HUES48 (cell line): ENCODE measurements around the gene UNC119B.

ENCODE experiments used
- H3K27ac ChIP-seq: one replicate; pipeline ENCODE4 v1.7.0; 2013; ENCODE audit warnings: low read depth, low read length, inconsistent platforms
- H3K27me3 ChIP-seq: 2 replicates; pipeline ENCODE4 v1.6.1; 2013; ENCODE audit warnings: mild to moderate bottlenecking, low read length; ENCODE audit not compliant: control insufficient read depth, insufficient read depth
- H3K36me3 ChIP-seq: 2 replicates; pipeline ENCODE4 v1.6.1; 2013; ENCODE audit warnings: low read length; ENCODE audit not compliant: control insufficient read depth, insufficient read depth
- H3K4me1 ChIP-seq: 2 replicates; pipeline ENCODE4 v1.6.1; 2013; ENCODE audit warnings: mild to moderate bottlenecking, low read length; ENCODE audit not compliant: control insufficient read depth, insufficient read depth
- H3K4me3 ChIP-seq: 2 replicates; pipeline ENCODE4 v1.5.1; 2013; ENCODE audit warnings: mild to moderate bottlenecking, low read depth, low read length
- H3K9ac ChIP-seq: 2 replicates; pipeline ENCODE4 v1.6.1; 2013; ENCODE audit warnings: mild to moderate bottlenecking, low read depth, low read length, moderate library complexity
- H3K9me3 ChIP-seq: 2 replicates; pipeline ENCODE4 v1.6.1; 2013; ENCODE audit warnings: low read length; ENCODE audit not compliant: control insufficient read depth, insufficient read depth

The UNC119B gene

GRCh38 chr12:120760349-120761254 lies 50.3 kb downstream of the UNC119B start:
- H3K4me1 ChIP-seq = peaks cover 17% of the 10 kb centered on the region
- H3K9me3 ChIP-seq = no peaks in the 10 kb centered on the region
- peaks cover 41% of the 10 kb centered on the region for H3K36me3 ChIP-seq
- no peak overlapping the region for H3K27ac ChIP-seq
- no peak overlapping the region for H3K9ac ChIP-seq
- no peaks in the 10 kb centered on the region for H3K27me3 ChIP-seq
- no peak overlapping the region for H3K4me3 ChIP-seq

DNA sequence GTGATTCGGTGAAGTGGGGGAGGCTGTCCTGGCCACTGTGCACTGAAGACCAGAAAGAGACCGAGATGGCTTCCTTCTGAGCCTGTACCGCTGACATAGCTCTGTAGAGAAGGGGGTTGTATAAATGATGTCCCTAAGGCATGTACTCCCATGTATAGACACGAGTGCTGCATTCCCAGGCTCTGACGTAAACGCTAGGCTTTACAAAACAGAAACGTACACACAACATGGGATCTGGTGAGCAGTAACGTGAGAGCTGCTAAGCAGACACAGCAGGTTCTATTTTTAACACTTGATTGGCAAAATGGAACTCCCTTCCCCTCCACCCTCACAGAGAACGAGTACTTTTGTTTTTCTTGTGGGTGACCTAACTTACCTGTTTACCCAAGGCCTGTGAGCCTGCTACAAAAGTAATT lies 51.3 kb downstream of the UNC119B start:
- H3K9me3 ChIP-seq = no peaks in the 10 kb centered on the region
- H3K9ac ChIP-seq = no peak overlapping the region
- H3K36me3 ChIP-seq = peaks cover 50% of the 10 kb centered on the region
- no peaks in the 10 kb centered on the region for H3K27me3 ChIP-seq
- peaks cover 17% of the 10 kb centered on the region for H3K4me1 ChIP-seq
- H3K27ac ChIP-seq = no peak overlapping the region
- H3K4me3 ChIP-seq = no peak overlapping the region

- Histone ChIP-seq H3K27me3 (no peaks in the 10 kb centered on the region), H3K36me3 (peaks cover 56% of the 10 kb centered on the region), H3K27ac (no peak overlapping the region), H3K4me3 (no peak overlapping the region), H3K9me3 (no peaks in the 10 kb centered on the region), H3K4me1 (peaks cover 17% of the 10 kb centered on the region), H3K9ac (no peak overlapping the region)
Measured at GRCh38 chr12:120762086-120762485, 51.8 kb downstream of the UNC119B start.

DNA sequence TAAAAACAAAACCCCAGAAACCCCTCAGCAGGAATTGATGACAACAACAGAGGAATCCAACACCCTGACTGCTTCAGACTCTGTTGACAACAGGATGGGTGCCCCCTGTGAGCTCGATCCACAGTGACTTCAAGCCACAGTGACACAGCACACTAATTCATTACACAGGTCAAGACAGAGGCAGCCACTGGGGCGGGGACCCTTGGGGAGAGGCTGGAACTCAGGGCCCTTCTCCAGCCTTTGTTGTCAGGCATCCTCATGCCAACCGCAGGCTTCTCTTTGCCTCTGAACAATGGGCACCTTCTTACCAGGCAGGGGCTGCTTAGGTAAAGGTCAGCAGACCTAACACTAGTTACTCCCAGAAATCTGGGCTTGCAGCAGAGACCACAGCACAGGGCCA lies 53.0 kb downstream of the UNC119B start:
- H3K4me1 ChIP-seq = peaks cover 17% of the 10 kb centered on the region
- no peaks in the 10 kb centered on the region for H3K27me3 ChIP-seq
- no peak overlapping the region for H3K27ac ChIP-seq
- H3K4me3 ChIP-seq = no peak overlapping the region
- no peaks in the 10 kb centered on the region for H3K9me3 ChIP-seq
- peaks cover 67% of the 10 kb centered on the region for H3K36me3 ChIP-seq
- no peak overlapping the region for H3K9ac ChIP-seq

DNA sequence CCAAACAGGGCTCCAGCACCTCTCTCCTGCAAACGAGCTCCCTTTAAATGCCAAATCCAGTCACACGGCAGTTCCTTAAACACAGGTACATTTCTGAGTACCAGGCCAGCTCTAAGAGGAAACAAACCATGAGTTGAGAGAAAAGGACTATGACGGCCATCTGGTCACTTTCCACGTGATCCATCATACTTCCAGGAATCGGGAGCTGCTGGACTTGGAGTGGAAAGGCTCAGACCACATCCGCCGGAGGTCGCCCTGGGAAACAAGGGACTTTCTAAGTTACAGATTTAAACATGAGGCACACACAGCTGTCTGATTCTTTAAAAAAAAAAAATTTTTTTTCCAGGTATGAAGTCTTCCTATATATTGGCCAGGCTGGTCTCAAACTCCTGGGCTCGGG lies 54.6 kb downstream of the UNC119B start:
- Histone ChIP-seq H3K4me3 (no peak overlapping the region), H3K27ac (no peak overlapping the region), H3K9ac (no peak overlapping the region), H3K9me3 (no peaks in the 10 kb centered on the region), H3K36me3 (peaks cover 76% of the 10 kb centered on the region), H3K27me3 (no peaks in the 10 kb centered on the region), H3K4me1 (peaks cover 7% of the 10 kb centered on the region)

DNA sequence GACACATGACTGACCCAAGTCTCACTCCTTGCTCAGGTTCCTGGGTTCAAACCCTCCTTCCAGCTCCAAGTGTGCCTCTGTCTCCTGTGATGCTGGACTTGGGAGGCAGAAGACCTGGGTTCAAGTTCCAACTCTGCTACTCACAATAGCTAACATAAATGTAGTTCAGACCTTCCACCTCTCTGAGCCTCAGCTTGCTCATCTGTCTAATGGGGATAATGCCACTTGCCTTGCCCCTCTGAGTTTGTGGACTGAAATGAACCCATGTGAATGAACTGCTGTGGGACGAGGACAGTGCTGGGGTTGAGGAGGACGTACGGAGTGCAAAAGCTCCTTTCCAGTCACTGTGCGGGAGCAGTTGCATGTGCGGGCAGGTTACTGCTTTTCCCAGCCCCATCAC lies 56.3 kb downstream of the UNC119B start:
- H3K9me3 ChIP-seq = no peaks in the 10 kb centered on the region
- H3K4me3 ChIP-seq = no peak overlapping the region
- H3K36me3 ChIP-seq = peaks cover 66% of the 10 kb centered on the region
- H3K27ac ChIP-seq = no peak overlapping the region
- no peaks in the 10 kb centered on the region for H3K4me1 ChIP-seq
- H3K9ac ChIP-seq = no peak overlapping the region
- no peaks in the 10 kb centered on the region for H3K27me3 ChIP-seq

- Histone ChIP-seq H3K4me3 (no peak overlapping the region), H3K4me1 (no peaks in the 10 kb centered on the region), H3K27me3 (no peaks in the 10 kb centered on the region), H3K36me3 (peaks cover 63% of the 10 kb centered on the region), H3K27ac (no peak overlapping the region), H3K9me3 (no peaks in the 10 kb centered on the region), H3K9ac (no peak overlapping the region)
Measured at GRCh38 chr12:120767071-120768024, 57.1 kb downstream of the UNC119B start.

DNA sequence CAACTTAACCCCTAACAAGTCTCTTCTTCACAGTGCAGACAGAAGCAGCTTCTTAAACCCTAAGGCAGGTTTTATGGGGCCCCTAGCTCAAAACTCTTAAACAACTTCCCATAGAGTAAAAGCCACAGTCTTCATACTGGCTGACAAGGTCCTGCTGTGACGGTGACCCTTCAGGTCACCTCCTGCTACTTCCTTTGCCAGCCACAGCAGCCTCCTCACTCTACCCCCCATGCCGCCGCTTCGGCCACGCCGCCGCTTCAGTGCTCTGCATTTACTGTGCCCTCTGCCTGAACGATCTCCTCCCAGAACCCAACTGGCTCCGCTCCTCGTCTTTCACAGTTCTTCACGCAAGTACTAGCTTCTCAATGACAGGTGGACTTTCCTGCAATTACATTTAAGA lies 60.8 kb downstream of the UNC119B start:
- H3K36me3 ChIP-seq = peaks cover 39% of the 10 kb centered on the region

More for the DNA sequence above, 60.8 kb downstream of the UNC119B start:
- Histone ChIP-seq H3K4me1 (no peaks in the 10 kb centered on the region), H3K27me3 (no peaks in the 10 kb centered on the region), H3K9ac (no peak overlapping the region), H3K9me3 (no peaks in the 10 kb centered on the region), H3K27ac (no peak overlapping the region), H3K4me3 (no peak overlapping the region)
